C4-2B (cell line): ENCODE results near the gene SRRM4.

Experiments used
- H3K27ac ChIP-seq: fragments of 450-650 bp; 2 replicates; pipeline ENCODE4 v1.5.1; 2017
- ZFX ChIP-seq: fragments of 450-650 bp; IDR thresholded peaks from 2 replicates; pipeline ENCODE4 v1.6.1; 2017
- TF ChIP-seq, protein P1 (sequence below): fragments of 450-650 bp; conservative IDR thresholded peaks from 2 replicates; pipeline ENCODE4 v1.5.1; 2017; ENCODE audit warnings: mild to moderate bottlenecking

Gene SRRM4

DNA sequence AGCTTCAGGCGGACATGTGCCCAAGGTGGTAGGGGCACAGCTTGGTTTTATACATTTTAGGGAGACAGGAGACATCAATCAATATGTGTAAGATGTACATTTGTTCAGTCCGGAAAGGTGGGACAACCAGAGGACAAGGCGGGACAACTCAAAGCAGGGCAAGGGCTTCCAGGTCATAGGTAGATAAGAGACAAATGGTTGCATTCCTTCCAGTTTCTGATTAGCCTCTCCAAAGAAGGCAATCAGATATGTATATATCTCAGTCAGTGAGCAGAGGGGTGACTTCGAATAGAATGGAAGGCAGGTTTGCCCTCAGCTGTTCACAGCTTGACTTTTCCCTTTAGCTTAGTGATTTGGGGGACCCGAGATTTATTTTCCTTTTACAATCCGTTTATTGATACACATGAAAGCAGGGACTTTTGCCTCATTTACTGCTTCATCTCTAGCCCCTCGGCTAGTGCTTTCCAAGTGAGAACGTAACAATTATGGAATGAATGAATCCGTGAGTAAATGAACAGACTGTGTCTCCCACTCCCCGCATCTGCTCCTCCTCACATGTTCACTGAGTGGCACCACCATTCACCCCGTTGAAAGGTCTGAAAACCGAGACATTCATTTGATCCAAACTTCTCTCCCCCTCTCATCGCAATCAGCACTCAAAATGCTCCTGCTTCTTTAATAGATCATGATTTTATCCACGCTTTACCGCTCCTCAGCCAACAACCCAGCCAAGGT, 190.5 kb downstream of the SRRM4 start:
- no peak overlapping the region for H3K27ac ChIP-seq
- no peak for TF ChIP-seq ZFX
- TF ChIP-seq, protein P1, sequence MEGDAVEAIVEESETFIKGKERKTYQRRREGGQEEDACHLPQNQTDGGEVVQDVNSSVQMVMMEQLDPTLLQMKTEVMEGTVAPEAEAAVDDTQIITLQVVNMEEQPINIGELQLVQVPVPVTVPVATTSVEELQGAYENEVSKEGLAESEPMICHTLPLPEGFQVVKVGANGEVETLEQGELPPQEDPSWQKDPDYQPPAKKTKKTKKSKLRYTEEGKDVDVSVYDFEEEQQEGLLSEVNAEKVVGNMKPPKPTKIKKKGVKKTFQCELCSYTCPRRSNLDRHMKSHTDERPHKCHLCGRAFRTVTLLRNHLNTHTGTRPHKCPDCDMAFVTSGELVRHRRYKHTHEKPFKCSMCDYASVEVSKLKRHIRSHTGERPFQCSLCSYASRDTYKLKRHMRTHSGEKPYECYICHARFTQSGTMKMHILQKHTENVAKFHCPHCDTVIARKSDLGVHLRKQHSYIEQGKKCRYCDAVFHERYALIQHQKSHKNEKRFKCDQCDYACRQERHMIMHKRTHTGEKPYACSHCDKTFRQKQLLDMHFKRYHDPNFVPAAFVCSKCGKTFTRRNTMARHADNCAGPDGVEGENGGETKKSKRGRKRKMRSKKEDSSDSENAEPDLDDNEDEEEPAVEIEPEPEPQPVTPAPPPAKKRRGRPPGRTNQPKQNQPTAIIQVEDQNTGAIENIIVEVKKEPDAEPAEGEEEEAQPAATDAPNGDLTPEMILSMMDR = no peak

DNA sequence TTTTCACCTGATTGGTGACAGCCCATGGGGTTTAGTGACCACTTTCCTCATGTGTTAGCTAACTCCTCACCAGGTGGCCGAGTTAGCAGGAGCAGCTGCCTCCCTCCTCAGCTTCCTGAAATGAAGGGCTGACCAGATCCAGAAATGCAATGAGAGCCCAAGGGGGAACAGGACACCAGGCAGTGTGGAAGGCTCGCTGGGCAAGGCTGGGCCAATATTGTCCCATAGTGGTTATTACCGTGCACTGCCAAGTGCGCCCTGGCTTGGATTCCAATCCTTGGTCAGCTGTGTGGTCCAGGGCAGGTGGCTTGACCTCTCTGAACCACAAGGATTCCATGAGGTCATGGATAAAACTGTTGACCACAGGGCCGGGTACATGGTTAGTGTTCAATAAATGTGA, 193.7 kb downstream of the SRRM4 start:
- no peak for TF ChIP-seq ZFX
- TF ChIP-seq, protein P1 = no peak
- H3K27ac ChIP-seq = no peak overlapping the region

DNA sequence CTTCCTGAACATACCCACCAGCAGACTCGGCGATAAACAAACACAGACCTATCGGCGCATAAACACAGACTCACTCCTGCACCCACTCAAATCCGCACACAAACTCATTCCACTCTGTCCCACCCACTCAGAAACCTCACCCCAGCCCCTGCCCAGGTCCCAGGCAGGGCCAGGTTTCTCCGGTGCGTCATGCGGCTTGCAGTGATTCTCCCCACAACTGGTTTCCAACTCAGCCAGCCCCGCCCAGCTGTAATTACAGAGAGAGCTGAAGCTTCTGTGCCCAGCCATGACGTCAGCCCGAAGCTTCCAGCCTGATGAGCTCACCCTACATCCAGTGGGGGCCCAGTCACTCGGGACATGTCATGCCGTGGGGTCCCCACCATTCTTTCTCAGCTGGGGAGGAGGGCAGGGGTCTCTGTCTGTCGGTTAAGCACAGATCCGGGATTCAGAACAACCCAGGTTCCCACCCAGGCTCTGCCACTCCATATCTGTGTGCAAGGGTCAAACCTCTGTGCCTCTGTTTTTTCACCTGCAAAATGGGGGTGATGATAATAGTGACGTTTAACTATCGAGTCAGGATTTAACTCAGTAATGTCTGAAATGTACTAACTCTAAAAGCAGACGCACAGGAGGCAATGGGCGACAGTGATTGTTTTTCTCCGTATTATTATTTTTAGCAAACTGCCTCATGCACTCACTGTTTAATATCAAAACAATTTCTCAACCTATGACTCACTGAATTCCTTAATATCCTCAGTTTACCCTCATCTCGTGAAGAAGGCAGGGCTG, 195.1 kb downstream of the SRRM4 start:
- H3K27ac ChIP-seq = no peak overlapping the region
- TF ChIP-seq, protein P1 = no peak
- no peak for TF ChIP-seq ZFX

DNA sequence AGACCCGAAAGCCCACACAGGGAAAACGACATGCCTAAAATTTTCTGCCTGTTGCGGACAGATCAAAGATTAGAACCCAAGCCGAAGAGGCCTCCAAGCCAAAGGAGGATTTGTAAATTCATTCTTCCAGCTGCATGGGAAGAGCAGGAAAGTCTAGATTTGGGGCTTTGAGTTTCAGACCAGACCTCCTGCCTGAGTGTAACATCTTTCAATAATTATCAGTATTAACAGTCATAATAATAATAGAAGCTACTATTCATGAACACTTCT, 195.7 kb downstream of the SRRM4 start:
- no peak overlapping the region for H3K27ac ChIP-seq
- no peak for TF ChIP-seq ZFX
- TF ChIP-seq, protein P1 = no peak

DNA sequence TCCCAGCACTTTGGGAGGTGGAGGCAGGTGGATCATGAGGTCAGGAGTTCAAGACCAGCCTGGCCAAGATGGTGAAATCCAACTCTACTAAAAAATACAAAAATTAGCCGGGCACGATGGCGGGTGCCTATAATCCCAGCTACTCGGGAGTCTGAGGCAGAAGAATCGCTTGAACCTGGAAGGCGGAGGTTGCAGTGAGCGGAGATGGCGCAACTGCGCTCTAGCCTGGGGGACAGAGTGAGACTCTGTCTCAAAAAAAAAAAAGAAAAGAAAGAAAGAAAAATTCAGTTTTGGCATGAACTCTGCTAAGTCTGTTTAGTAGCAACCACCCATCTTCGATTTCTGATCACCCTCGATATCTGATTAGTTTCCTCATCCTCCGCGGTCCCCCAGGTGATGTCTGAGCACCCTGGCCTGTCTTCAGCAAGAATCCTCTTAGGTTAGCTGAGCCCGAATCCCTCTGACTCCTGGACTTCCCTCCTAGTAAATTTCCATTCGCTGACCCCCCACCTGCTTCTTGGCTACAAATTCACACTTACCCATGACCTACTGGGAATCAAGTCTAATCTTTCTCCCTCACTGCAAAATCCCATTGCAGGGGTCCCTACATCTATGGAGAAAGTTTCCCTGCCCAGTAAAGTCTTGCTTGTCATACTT, 196.5 kb downstream of the SRRM4 start:
- TF ChIP-seq, protein P1 = no peak
- TF ChIP-seq ZFX = no peak
- no peak overlapping the region for H3K27ac ChIP-seq

DNA sequence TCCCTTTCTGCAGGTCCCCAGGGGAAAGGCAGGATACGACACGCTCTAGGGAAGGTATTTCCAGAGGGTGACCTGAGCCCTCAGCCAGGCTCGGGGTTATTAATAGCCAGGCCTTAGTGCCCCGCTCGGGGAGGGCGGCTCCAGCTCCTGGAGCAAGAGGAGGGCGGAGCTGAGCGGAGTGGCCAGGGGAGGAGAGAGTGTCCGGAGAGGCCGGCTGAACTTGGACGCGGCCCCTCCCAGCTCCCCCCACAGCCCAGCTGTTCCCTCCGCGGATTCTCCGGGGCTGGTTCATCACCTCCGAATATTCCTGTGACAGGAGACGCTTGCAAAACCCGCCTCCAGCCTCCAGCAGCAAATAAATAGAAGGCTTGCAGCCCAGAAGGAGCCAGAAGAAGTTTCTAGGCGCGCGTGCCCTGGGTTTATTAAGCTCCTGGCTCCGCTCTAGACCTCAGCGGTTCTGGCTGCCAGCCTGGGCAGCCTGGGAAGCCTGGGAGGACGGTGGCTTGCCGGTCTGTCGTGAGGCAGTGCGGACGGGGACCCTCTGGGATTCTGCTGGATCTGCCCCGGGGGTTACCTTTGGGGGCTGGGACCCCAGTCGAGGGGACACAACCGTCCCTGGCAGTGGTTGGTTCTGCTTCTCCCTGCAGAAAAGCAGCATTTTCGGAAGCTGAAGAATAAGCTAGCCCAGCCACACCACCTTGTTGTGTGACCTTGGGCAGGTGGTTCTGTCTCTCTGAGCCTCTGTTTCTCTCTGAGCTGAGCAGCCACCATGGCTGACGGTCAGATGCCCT, 197.4 kb downstream of the SRRM4 start, which contains the start of gene HSPB8:
HSPB8 (plus strand) TSS at position 388 of the 791 bp plus-strand sequence; CDS start at position 770, 382 bp downstream.
- no peak for TF ChIP-seq ZFX
- TF ChIP-seq, protein P1 = no peak
- H3K27ac ChIP-seq = no peak within 1 kb of the TSS
